Measurements from ENCODE around the gene SEZ6L. TPM values are rescaled to one million over a fixed set of nuclear protein-coding genes. Genes with fewer than 3 reads are reported as not detected.

The SEZ6L gene
- total and polyA plus RNA-seq, 10 of the 15 experiments (the other 5 are each of a cell fraction or from before 2014, with no cell fraction given), result not detected

GRCh38 chr22:26364066-26365015 lies 195.1 kb downstream of the SEZ6L start:
- Histone ChIP-seq H3K27me3 (replicated peaks in 1 of 2; ENCODE audit: control insufficient read depth in 2 of 2, insufficient read depth in 2 of 2, low read length in 1 of 2) (no peaks in the 10 kb centered on the region), H3K9ac (ENCODE audit: control insufficient read depth, insufficient read depth, low read length) (no peak overlapping the region), H3K4me1 (ENCODE audit: control insufficient read depth, insufficient read depth, low read length) (no peaks in the 10 kb centered on the region), H3K4me3 (no peak overlapping the region), H3K27ac (ENCODE audit: control insufficient read depth, insufficient read depth) (no peak overlapping the region), H4K20me1 (ENCODE audit: control insufficient read depth, insufficient read depth) (no peaks in the 10 kb centered on the region), H2AFZ (ENCODE audit: control insufficient read depth, low read depth, low read length) (no peak overlapping the region), H3K4me2 (ENCODE audit: control insufficient read depth, insufficient read depth) (no peak overlapping the region), H3K36me3 (ENCODE audit: control insufficient read depth in 2 of 2, insufficient read depth in 2 of 2, low read length in 1 of 2) (no peaks in the 10 kb centered on the region), H3K79me2 (ENCODE audit: control insufficient read depth, insufficient read depth, low read length) (no peaks in the 10 kb centered on the region), H3K9me3 (replicated peaks; ENCODE audit: control insufficient read depth, insufficient read depth, low read length) (no peaks in the 10 kb centered on the region)
- WGBS (ENCODE audit: insufficient coverage, insufficient replicate concordance, low lambda C conversion rate, missing lambda C conversion rate), result 35% methylated on average over 11 of the region's 12 CpGs
- DNase-seq (ENCODE audit: low read depth, low spot score), result peak; percentile 27
- ChIA-PET SMC1A (ENCODE audit: uncharacterized antibody, unreplicated experiment) (interaction anchor here (0.6 to 7.4 kb wide), 11 partner anchors 12 to 309 kb away, joined by 3 to 51 read pairs (median 4); partner anchors contain the start of genes HPS4 and SRRD), CTCF (interaction anchor here (0.6 to 8.4 kb wide), 35 partner anchors 9 to 1174 kb away, joined by 3 to 124 read pairs (median 4); partner anchors contain the start of genes HPS4 and SRRD), POLR2A (interaction anchor here (0.6 to 0.7 kb wide), 3 partner anchors 112 to 782 kb away, joined by 3 to 4 read pairs (median 3); no protein-coding TSS in a partner anchor), RAD21 (ENCODE audit: unreplicated experiment) (interaction anchor here (0.7 to 1.7 kb wide), 6 partner anchors 36 to 310 kb away, joined by 3 to 10 read pairs (median 6); no protein-coding TSS in a partner anchor)
- no TSS peak for BruUV-seq (replicated peaks)
- in situ Hi-C loops (cut with MboI) (loop anchor here (5.0 kb wide), 1 partner anchor 98 kb away; no protein-coding TSS in a partner anchor), intact Hi-C loops (cut with micrococcal nuclease; ENCODE audit: unreplicated experiment) (loop anchor here (1.0 kb wide), 1 partner anchor 97 kb away; no protein-coding TSS in a partner anchor)
- ATAC-seq, result peak; percentile 96
- FAIRE-seq, result peak; percentile 88
- TF ChIP-seq CHD1 (IDR thresholded peaks at IDR 0.05; ENCODE audit: low read depth, low read length) (no peak), EGR1 (IDR thresholded peaks at IDR 0.05; ENCODE audit: borderline replicate concordance in 1 of 2, low read depth in 2 of 2, low read length in 2 of 2) (no peak), FOXK2 (IDR thresholded peaks at IDR 0.05) (no peak), FOXM1 (IDR thresholded peaks at IDR 0.05; ENCODE audit: low read depth, low read length) (no peak), RAD21 (IDR thresholded peaks at IDR 0.05; ENCODE audit: insufficient read depth, low read depth, low read length) (peak; percentile 80), CTCF (IDR thresholded peaks at IDR 0.05 in 2 of 3, conservative IDR thresholded peaks at IDR 0.05 in 1 of 3; ENCODE audit: control insufficient read depth in 2 of 3, extremely low read depth in 1 of 3, insufficient read depth in 1 of 3, low read depth in 3 of 3, low read length in 3 of 3) (peak; percentile 72 to 78 (median 75)), HCFC1 (IDR thresholded peaks at IDR 0.05; ENCODE audit: low read length) (no peak), KDM1A (IDR thresholded peaks at IDR 0.05; ENCODE audit: borderline replicate concordance) (no peak), HDAC2 (IDR thresholded peaks at IDR 0.05) (no peak), TCF3 (IDR thresholded peaks at IDR 0.05; ENCODE audit: borderline replicate concordance, insufficient read depth, low read depth, low read length) (no peak), ATF7 (IDR thresholded peaks at IDR 0.05; ENCODE audit: low read depth) (no peak), NRF1 (conservative IDR thresholded peaks at IDR 0.05; ENCODE audit: low read depth, low read length) (no peak), CEBPZ (IDR thresholded peaks at IDR 0.05; ENCODE audit: low read depth, low read length) (no peak), SREBF2 (IDR thresholded peaks at IDR 0.05; ENCODE audit: low read length) (no peak), POU2F2 (IDR thresholded peaks at IDR 0.05; ENCODE audit: borderline replicate concordance, low read depth, low read length) (no peak)
- TF ChIP-seq, protein P1, sequence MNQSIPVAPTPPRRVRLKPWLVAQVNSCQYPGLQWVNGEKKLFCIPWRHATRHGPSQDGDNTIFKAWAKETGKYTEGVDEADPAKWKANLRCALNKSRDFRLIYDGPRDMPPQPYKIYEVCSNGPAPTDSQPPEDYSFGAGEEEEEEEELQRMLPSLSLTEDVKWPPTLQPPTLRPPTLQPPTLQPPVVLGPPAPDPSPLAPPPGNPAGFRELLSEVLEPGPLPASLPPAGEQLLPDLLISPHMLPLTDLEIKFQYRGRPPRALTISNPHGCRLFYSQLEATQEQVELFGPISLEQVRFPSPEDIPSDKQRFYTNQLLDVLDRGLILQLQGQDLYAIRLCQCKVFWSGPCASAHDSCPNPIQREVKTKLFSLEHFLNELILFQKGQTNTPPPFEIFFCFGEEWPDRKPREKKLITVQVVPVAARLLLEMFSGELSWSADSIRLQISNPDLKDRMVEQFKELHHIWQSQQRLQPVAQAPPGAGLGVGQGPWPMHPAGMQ (IDR thresholded peaks at IDR 0.05; ENCODE audit: borderline replicate concordance), result no peak
